Muscle of arm (tissue), 14 donors: Measurements from ENCODE around the gene HNRNPDL. TPM values are rescaled to one million over a fixed set of nuclear protein-coding genes. Genes with fewer than 3 reads are reported as not detected.
"Not testable (repeated sequence)": the region's sequence is repeated elsewhere in the genome, so short reads cannot be mapped to it uniquely, and the experiment has no call there.

ENCODE experiments used
- DNase-seq: peaks from one replicate; pipeline ENCODE4 v3.0.0-alpha.2; 2013
- long read RNA-seq, 11 donors: transcript quantifications; one replicate each; lab custom pipeline, GENCODE V29; 2026
- polyA plus RNA-seq, 12 donors: library from polyadenylated mRNA; unstranded; fragments of 120-200 nt; gene quantifications; one replicate each; pipeline ENCODE4 v1.2.1, GENCODE V29; 2013; ENCODE audit not compliant: insufficient read length in 12 of 12

HNRNPDL gene
- 100 to 1,000 TPM; 315 to 616 (median 434) TPM for polyA plus RNA-seq
- long read RNA-seq, donor 1, transcript HNRNPDL-204 (7 exons, 2,404 nt) = minor isoform, 27 of 213 reads
- long read RNA-seq, donor 1, transcript HNRNPDL-202 (9 exons, 1,402 nt) = minor isoform, 9 of 213 reads
- long read RNA-seq, donor 1, transcript HNRNPDL-201 (8 exons, 3,781 nt) = major isoform, 68 of 213 reads
- long read RNA-seq, donor 1, partial matches to known transcripts = 109 of 213 reads
- long read RNA-seq, donor 1, other reads (novel, unspliced or antisense) = 0 of 213 reads
- long read RNA-seq, donor 2, transcript HNRNPDL-202 (9 exons, 1,402 nt) = minor isoform, 8 of 208 reads
- long read RNA-seq, donor 2, transcript HNRNPDL-201 (8 exons, 3,781 nt) = major isoform, 107 of 208 reads
- long read RNA-seq, donor 2, transcript HNRNPDL-204 (7 exons, 2,404 nt) = minor isoform, 21 of 208 reads
- long read RNA-seq, donor 2, partial matches to known transcripts = 65 of 208 reads
- long read RNA-seq, donor 2, other reads (novel, unspliced or antisense) = 5 of 208 reads
- long read RNA-seq, donor 3, transcript HNRNPDL-204 (7 exons, 2,404 nt) = minor isoform, 17 of 166 reads
- long read RNA-seq, donor 3, transcript HNRNPDL-202 (9 exons, 1,402 nt) = minor isoform, 5 of 166 reads
- long read RNA-seq, donor 3, transcript HNRNPDL-201 (8 exons, 3,781 nt) = major isoform, 50 of 166 reads
- long read RNA-seq, donor 3, partial matches to known transcripts = 93 of 166 reads
- long read RNA-seq, donor 3, other reads (novel, unspliced or antisense) = 0 of 166 reads
- long read RNA-seq, donor 4, transcript HNRNPDL-201 (8 exons, 3,781 nt) = major isoform, 36 of 88 reads
- long read RNA-seq, donor 4, transcript HNRNPDL-204 (7 exons, 2,404 nt) = minor isoform, 9 of 88 reads
- long read RNA-seq, donor 4, partial matches to known transcripts = 39 of 88 reads
- long read RNA-seq, donor 4, other reads (novel, unspliced or antisense) = 0 of 88 reads
- long read RNA-seq, donor 5, transcript HNRNPDL-204 (7 exons, 2,404 nt) = minor isoform, 36 of 325 reads
- long read RNA-seq, donor 5, transcript HNRNPDL-202 (9 exons, 1,402 nt) = minor isoform, 13 of 325 reads
- long read RNA-seq, donor 5, transcript HNRNPDL-201 (8 exons, 3,781 nt) = major isoform, 143 of 325 reads
- long read RNA-seq, donor 5, partial matches to known transcripts = 127 of 325 reads
- long read RNA-seq, donor 5, other reads (novel, unspliced or antisense) = 5 of 325 reads
- long read RNA-seq, donor 6, transcript HNRNPDL-201 (8 exons, 3,781 nt) = major isoform, 65 of 180 reads
- long read RNA-seq, donor 6, transcript HNRNPDL-204 (7 exons, 2,404 nt) = minor isoform, 20 of 180 reads
- long read RNA-seq, donor 6, partial matches to known transcripts = 93 of 180 reads
- long read RNA-seq, donor 6, other reads (novel, unspliced or antisense) = 0 of 180 reads
- long read RNA-seq, donor 7, transcript HNRNPDL-202 (9 exons, 1,402 nt) = minor isoform, 6 of 137 reads
- long read RNA-seq, donor 7, transcript HNRNPDL-204 (7 exons, 2,404 nt) = minor isoform, 22 of 137 reads
- long read RNA-seq, donor 7, transcript HNRNPDL-201 (8 exons, 3,781 nt) = major isoform, 52 of 137 reads
- long read RNA-seq, donor 7, partial matches to known transcripts = 56 of 137 reads
- long read RNA-seq, donor 7, other reads (novel, unspliced or antisense) = 0 of 137 reads
- long read RNA-seq, donor 8, transcript HNRNPDL-201 (8 exons, 3,781 nt) = major isoform, 94 of 252 reads
- long read RNA-seq, donor 8, transcript HNRNPDL-204 (7 exons, 2,404 nt) = minor isoform, 36 of 252 reads
- long read RNA-seq, donor 8, transcript HNRNPDL-202 (9 exons, 1,402 nt) = minor isoform, 11 of 252 reads
- long read RNA-seq, donor 8, partial matches to known transcripts = 101 of 252 reads
- long read RNA-seq, donor 8, other reads (novel, unspliced or antisense) = 10 of 252 reads
- long read RNA-seq, donor 9, transcript HNRNPDL-202 (9 exons, 1,402 nt) = minor isoform, 6 of 154 reads
- long read RNA-seq, donor 9, transcript HNRNPDL-204 (7 exons, 2,404 nt) = minor isoform, 14 of 154 reads
- long read RNA-seq, donor 9, transcript HNRNPDL-201 (8 exons, 3,781 nt) = major isoform, 75 of 154 reads
- long read RNA-seq, donor 9, partial matches to known transcripts = 59 of 154 reads
- long read RNA-seq, donor 9, other reads (novel, unspliced or antisense) = 0 of 154 reads
- long read RNA-seq, donor 10, transcript HNRNPDL-204 (7 exons, 2,404 nt) = minor isoform, 27 of 227 reads
- long read RNA-seq, donor 10, transcript HNRNPDL-202 (9 exons, 1,402 nt) = minor isoform, 13 of 227 reads
- long read RNA-seq, donor 10, transcript HNRNPDL-201 (8 exons, 3,781 nt) = major isoform, 100 of 227 reads
- long read RNA-seq, donor 10, partial matches to known transcripts = 85 of 227 reads
- long read RNA-seq, donor 10, other reads (novel, unspliced or antisense) = 0 of 227 reads
- long read RNA-seq, donor 11, transcript HNRNPDL-204 (7 exons, 2,404 nt) = minor isoform, 24 of 282 reads
- long read RNA-seq, donor 11, transcript HNRNPDL-201 (8 exons, 3,781 nt) = major isoform, 119 of 282 reads
- long read RNA-seq, donor 11, transcript HNRNPDL-202 (9 exons, 1,402 nt) = minor isoform, 9 of 282 reads
- long read RNA-seq, donor 11, partial matches to known transcripts = 122 of 282 reads
- long read RNA-seq, donor 11, other reads (novel, unspliced or antisense) = 7 of 282 reads

GRCh38 chr4:82430193-82430963 is at the start of gene HNRNPDL, which contains the start of gene ENOPH1:
Gene HNRNPDL (minus strand): TSS chr4:82430462. CDS start chr4:82429690, 772 bp downstream.
Gene ENOPH1 (plus strand): TSS chr4:82430590. CDS start chr4:82430830, 240 bp downstream.
- DNase-seq = peak; percentile 96

GRCh38 chr4:82479562-82479961 is 49.3 kb upstream of the HNRNPDL start:
- no peak for DNase-seq

GRCh38 chr4:82477469-82477868 is 47.2 kb upstream of the HNRNPDL start:
- DNase-seq = not testable (repeated sequence)

- not testable (repeated sequence) for DNase-seq
Observed at GRCh38 chr4:82475931-82476330, 45.7 kb upstream of the HNRNPDL start.

DNA sequence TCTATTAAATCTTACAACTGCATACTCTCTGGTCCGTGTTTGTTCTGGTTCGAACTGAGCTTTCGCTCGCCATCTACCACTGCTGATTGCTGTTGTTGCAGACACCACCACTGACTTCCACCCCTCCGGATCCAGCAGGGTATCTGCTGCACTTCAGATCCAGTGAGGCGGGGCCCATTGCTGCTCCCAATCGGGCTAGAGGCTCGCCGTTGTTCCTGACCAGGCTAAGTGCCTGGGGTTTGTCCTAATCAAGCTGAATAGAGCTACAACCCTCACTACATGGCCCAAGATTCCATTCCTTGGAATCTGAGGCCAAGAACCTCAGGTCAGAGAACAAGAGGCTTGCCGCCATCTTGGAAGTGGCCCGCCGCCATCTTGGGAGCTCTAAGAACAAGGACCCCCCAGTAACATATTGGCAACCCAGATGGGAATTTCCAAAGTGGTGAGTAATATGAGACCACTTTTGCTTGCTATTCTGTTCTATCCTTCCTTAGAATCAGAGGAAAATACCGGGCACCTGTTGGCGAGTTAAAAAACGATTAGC is 43.4 kb upstream of the HNRNPDL start:
- DNase-seq = no peak

DNA sequence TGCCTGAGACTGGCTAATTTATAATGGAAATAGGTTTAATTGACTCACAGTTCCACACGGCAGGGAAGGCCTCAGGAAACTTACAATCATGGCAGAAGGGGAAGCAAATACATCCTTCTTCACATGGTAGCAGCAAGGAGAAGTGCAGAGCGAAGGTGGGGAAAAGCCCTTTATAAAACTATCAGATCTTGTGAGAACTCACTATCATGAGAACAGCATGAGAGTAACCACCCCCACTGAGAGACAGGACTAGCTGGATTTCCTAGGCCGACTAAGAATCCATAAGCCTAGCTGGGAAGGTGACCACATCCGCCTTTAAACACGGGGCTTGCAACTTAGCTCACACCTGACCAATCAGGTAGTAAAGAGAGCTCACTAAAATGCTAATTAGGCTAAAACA is 42.8 kb upstream of the HNRNPDL start:
- not testable (repeated sequence) for DNase-seq

DNA sequence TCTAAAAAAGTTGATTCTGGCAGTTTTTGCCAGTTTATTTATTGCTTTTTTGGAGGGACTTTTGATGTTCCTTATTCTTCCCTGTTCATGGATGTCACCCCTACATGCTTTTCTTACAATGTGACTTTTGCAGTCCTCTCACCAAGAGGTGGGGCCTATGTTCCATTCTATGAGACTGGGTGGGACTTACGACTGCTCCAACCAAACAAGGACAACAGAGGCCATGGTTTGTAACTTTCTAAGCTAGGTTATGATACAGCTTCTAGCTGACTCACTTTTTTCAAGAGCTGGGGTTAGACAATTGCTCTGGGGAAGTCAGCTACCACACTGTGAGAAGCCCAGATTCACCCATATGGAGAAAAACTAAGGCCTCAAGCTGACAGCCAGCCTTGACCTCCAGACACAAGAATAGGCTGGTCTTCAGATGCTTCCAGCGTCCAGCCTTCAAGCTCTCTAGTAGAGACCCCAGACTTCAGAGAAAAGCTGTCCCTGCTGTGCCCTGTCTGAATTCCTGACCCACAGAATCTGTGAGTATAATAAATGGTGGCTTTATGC is 39.6 kb upstream of the HNRNPDL start:
- DNase-seq = no peak

DNA sequence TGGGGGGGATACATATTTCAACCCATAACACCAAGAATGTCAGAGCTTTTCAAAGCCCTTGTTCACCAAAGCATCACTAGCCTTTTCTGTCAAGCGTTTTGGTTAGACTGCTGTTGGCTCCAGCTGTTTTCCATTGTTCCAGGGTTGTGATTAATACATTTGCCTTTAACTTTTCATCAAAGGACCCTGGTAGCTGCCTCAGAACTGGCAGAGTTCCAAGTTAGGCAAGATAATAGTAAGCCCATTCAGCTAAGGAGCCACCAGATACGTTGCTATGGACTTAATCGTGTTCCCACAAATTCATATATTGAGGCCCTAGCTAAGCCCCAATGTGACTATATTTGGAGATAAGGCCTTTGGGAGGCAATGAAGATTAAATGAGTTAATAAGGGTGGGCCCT is 37.2 kb upstream of the HNRNPDL start:
- DNase-seq = no peak

GRCh38 chr4:82463221-82463620 is 33.0 kb upstream of the HNRNPDL start:
- no peak for DNase-seq

GRCh38 chr4:82462415-82462831 is 32.2 kb upstream of the HNRNPDL start:
- peak; percentile 95 for DNase-seq

DNA sequence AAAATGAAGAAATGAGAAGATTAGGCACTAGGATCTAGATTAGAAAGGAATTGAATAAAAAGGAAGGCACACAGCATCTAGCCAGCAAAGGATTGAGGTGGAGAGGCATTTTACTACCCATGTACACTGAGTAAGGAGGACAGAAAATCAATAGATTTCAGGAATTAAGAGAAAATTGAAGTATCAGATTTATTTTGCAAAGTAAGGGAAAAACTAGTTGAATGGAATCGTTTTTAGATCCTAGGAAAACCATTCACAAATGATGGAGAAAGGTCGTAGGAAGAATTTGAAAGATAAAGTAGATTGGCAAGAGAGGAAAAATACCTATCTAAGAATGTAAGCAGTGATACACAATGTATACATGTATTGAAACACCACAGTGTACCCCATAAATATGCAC is 31.4 kb upstream of the HNRNPDL start:
- no peak for DNase-seq

DNA sequence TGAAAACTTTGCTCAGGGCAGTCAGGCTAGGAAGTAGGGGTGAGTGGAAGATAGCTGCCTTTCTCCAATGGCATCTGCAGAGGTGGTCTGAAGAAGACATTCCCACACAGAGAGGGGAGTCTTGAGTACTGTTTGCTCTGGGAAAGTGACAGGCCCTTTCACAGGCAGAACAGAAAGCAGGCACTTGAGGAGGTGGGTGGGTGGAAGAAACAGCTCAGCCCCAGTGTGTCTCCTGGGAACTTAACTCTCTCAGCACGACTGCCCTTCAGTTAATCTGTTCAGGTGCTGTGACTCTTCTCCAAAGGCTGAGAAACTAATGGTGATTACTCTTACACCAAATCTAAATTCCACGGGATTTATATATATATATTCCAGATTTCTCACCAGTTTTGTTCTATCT is 28.5 kb upstream of the HNRNPDL start:
- DNase-seq = no peak

DNA sequence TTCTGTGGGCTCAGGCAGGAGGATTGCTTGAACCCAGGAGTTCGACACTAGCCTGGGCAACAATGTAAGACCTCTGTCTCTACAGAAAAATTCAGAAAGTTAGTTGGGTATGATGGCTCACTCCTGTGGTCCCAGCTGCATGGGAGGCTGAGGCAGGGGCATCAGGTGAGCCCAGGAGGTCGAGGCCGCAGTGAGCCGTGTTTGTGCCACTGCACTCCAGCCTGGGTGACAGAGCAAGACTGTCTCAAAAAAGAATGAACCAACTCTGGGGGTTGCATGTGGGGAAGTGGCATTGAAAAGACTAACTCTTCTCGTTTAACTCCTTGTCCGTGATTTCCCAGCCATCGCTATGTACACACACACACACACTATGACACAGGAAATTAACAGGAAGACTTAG is 27.0 kb upstream of the HNRNPDL start:
- DNase-seq = no peak

DNA sequence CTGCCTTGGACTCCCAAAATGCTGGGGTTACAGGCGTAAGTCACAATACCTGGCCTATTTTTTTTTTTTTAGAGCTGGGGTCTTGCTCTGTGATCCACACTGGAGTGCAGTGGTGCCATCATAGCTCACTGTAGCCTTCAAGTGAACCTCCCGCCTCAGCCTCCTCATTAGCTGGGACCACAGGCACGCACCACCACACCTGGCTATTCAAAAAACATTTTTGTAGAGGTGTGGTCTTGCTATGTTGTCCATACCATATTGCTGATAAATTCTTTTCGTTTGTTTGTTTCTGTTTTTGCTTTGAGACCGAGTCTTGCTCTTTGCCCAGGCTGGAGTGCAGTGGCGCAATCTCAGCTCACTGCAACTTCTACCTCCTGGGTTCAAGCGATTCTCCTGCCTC is 21.8 kb upstream of the HNRNPDL start:
- DNase-seq = no peak

DNA sequence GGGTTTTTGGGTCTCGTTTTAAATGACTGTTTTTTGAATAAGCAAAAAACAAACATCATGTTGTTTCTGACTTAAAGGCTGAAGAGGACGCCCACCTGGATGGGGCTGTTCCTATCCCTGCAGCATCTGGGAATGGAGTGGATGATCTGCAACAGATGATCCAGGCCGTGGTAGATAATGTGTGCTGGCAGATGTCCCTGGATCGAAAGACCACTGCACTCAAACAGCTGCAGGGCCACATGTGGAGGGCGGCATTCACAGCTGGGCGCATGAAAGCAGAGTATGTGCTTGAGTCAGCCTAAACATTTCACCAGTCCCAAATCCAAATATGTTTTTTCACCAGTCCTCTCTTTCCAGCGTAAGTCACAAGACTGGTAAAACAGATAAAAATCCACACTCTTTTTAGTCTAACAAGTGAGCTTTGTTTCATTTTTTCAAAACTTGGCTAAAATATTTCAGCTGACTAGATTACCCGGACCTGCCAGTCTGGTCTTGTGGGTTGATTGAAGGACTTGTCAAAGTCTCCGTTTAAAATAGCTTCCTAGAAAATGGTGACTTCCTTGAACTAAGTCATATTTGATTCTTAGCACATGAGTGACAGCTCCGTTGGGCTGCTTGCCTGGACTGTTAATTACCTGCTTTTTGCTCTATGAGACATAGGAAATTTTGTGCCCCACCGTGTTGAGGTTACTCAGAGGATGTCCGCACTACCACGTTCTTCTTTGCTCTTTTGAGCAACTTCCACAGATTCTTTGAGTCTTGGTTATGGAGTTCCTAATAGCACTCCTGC is 20.9 kb upstream of the HNRNPDL start:
- no peak for DNase-seq

DNA sequence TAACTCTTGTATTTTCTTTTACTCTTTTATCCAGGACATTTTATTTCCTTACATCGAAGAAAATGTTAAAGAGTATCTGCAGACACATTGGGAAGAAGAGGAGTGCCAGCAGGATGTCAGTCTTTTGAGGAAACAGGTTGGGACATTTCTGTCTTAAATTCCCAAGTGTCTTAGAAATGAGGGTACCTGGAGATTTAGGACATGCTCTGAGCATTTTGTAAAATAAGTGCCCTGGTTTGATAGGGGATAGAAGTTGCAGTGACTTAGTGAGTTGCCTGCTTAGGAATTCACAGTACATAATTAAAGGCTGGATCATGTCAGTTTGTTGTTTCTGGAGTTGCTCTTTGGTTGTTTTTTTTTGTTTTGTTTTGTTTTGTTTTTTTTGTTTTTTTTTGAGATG is 17.6 kb upstream of the HNRNPDL start:
- no peak for DNase-seq
